ENCODE results near the gene CPNE7. TPM values are rescaled to one million over a fixed set of nuclear protein-coding genes. Genes with fewer than 3 reads are reported as not detected.

Gene CPNE7
- total and polyA plus RNA-seq, 9 of the 15 experiments (the other 6 are each of a cell fraction or from before 2014, with no cell fraction given): 0.30 to 73.4 (median 32.7) TPM

DNA sequence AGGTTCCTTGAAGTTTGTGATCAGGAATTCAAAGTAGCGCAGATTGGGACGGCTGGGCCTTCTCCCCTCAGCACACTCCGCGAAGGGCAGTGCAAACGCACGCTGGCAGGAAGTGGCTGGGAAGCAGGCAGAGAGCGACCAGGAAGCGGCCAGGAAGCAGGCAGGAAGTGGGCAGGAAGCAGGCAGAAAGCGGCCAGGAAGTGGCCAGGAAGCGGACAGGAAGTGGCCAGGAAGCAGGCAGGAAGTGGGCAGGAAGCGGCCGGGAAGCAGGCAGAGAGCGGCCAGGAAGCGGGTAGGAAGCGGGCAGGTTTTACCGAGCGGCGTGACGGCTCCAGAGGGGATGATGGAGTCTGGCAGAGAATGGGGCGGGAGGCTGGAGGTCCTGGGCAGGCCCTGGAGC, 41.1 kb downstream of the CPNE7 start (continued):
- no peak for TF ChIP-seq ZMIZ1 (IDR thresholded peaks at IDR 0.05; ENCODE audit: low read depth in 2 of 2, low read length in 2 of 2)
- peak; percentile 69; the same call in 1 of the 2 replicates for TF ChIP-seq ZBTB40 (IDR thresholded peaks at IDR 0.05)
- TF ChIP-seq ZBTB40 (CRISPR knock-in tag; IDR thresholded peaks at IDR 0.05): no peak
- no peak for TF ChIP-seq IRF1 (CRISPR knock-in tag; IDR thresholded peaks at IDR 0.05; ENCODE audit: borderline replicate concordance)
- TF ChIP-seq CTBP1 (IDR thresholded peaks at IDR 0.05; ENCODE audit: borderline replicate concordance): no peak
- TF ChIP-seq ETV6 (IDR thresholded peaks at IDR 0.05; ENCODE audit: borderline replicate concordance in 1 of 2, low read depth in 2 of 2, low read length in 1 of 2): peak; percentile 94 to 97
- TF ChIP-seq ETV6 (CRISPR knock-in tag; IDR thresholded peaks at IDR 0.05; ENCODE audit: borderline replicate concordance): no peak
- TF ChIP-seq EWSR1 (IDR thresholded peaks at IDR 0.05; ENCODE audit: borderline replicate concordance, low read depth, partially characterized antibody): no peak
- no peak for TF ChIP-seq FOXJ2 (tag; IDR thresholded peaks at IDR 0.05)
- peak; percentile 28; the same call in 1 of the 2 replicates for TF ChIP-seq SPI1 (IDR thresholded peaks at IDR 0.05; ENCODE audit: borderline replicate concordance, low read depth, low read length)

All from K562 (cell line).